ENCODE results near the gene RIMKLB.

Gene RIMKLB

GRCh38 chr12:8689681-8690080 is 8.1 kb upstream of the RIMKLB start:
- H3K36me3 ChIP-seq (ENCODE audit: insufficient read depth, low read length): no peaks in the 10 kb centered on the region
- no peaks in the 10 kb centered on the region for H3K79me2 ChIP-seq (ENCODE audit: control insufficient read depth, insufficient read depth, low read length, unreplicated experiment)
- H3K4me1 ChIP-seq (ENCODE audit: control insufficient read depth, insufficient read depth, low read length, unreplicated experiment): peaks cover 15% of the 10 kb centered on the region
- no peak overlapping the region for H3K27ac ChIP-seq (ENCODE audit: low read depth, low read length)
- no peak overlapping the region for H2AFZ ChIP-seq (ENCODE audit: low read length, unreplicated experiment)
- H3K27me3 ChIP-seq (ENCODE audit: insufficient read depth, low read length): no peaks in the 10 kb centered on the region
- H3K4me3 ChIP-seq (ENCODE audit: low read depth, low read length): no peak overlapping the region

DNA sequence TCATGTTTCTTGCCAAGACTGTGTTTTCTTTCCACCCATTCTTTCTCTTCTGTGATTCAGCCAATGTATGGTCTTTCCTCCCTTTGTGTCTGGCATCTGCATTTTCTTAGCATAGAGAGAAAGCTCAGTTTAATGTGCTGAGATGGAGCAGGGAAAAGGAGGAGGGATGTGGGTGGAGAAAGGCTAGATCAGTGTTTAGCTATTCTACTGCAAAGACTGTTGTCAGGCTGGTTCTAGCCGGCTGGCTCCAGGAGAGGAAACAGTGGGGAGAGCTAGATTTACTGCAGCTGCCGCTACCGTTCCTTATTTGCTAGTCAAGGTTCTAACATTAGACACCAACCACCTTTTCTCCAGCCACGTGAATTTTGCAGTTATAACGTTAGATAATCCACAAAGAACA is 5.2 kb upstream of the RIMKLB start:
- no peaks in the 10 kb centered on the region for H3K79me2 ChIP-seq (ENCODE audit: control insufficient read depth, insufficient read depth, low read length, unreplicated experiment)

GRCh38 chr12:8695116-8695515 is 2.7 kb upstream of the RIMKLB start:
- Histone ChIP-seq H3K79me2 (ENCODE audit: control insufficient read depth, insufficient read depth, low read length, unreplicated experiment) (peaks cover 14% of the 10 kb centered on the region), H3K36me3 (ENCODE audit: insufficient read depth, low read length) (no peaks in the 10 kb centered on the region), H3K4me3 (ENCODE audit: low read depth, low read length) (no peak overlapping the region), H2AFZ (ENCODE audit: low read length, unreplicated experiment) (no peak overlapping the region), H3K27ac (ENCODE audit: low read depth, low read length) (no peak overlapping the region), H3K27me3 (ENCODE audit: insufficient read depth, low read length) (no peaks in the 10 kb centered on the region), H3K4me1 (ENCODE audit: control insufficient read depth, insufficient read depth, low read length, unreplicated experiment) (peaks cover 11% of the 10 kb centered on the region)

More for the DNA sequence above, 5.2 kb upstream of the RIMKLB start:
- H3K27ac ChIP-seq (ENCODE audit: low read depth, low read length): no peak overlapping the region
- no peaks in the 10 kb centered on the region for H3K27me3 ChIP-seq (ENCODE audit: insufficient read depth, low read length)
- H2AFZ ChIP-seq (ENCODE audit: low read length, unreplicated experiment): no peak overlapping the region
- H3K36me3 ChIP-seq (ENCODE audit: insufficient read depth, low read length): no peaks in the 10 kb centered on the region
- peaks cover 14% of the 10 kb centered on the region for H3K4me1 ChIP-seq (ENCODE audit: control insufficient read depth, insufficient read depth, low read length, unreplicated experiment)
- H3K4me3 ChIP-seq (ENCODE audit: low read depth, low read length): no peak overlapping the region

DNA sequence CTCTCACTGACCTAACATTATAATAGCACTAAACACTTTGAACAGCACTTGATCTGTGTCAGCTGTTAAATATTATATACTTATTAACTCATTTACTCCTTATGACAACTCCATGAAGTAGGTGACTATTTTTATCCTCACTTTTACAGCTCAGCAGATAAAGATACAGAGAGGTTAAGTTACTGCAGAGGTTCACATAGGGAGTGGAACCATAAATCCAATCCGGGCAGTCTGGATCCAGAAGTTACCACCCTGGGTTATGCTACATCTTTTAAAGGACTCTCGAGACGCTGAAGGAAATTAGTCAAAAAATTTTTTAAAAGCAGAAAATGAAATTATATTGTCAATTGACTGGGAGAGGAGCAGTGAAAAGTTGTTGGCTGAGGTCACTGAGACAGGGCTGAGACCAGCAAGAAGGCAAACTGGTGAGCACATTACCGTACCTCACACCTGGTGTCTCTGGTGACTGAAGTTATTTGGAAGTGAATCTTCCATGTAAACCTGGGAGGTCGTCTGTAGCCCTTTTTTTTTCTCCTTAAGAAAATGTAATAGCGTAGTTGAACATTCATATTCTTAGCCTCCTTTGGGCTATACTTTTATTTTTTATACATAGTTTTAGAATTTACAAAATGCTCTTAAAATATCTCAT is 1.2 kb upstream of the RIMKLB start:
- no peaks in the 10 kb centered on the region for H3K36me3 ChIP-seq (ENCODE audit: insufficient read depth, low read length)
- no peak overlapping the region for H3K27ac ChIP-seq (ENCODE audit: low read depth, low read length)

GRCh38 chr12:8697120-8697475 is 693 bp upstream of the RIMKLB start:
- H3K79me2 ChIP-seq (ENCODE audit: control insufficient read depth, insufficient read depth, low read length, unreplicated experiment): peaks cover 27% of the 10 kb centered on the region
- no peaks in the 10 kb centered on the region for H3K27me3 ChIP-seq (ENCODE audit: insufficient read depth, low read length)
- peaks cover 11% of the 10 kb centered on the region for H3K4me1 ChIP-seq (ENCODE audit: control insufficient read depth, insufficient read depth, low read length, unreplicated experiment)
- peak overlapping the region; percentile 82 for H3K4me3 ChIP-seq (ENCODE audit: low read depth, low read length)
- H3K27ac ChIP-seq (ENCODE audit: low read depth, low read length): peak overlapping the region; percentile 31; the same call in 1 of the 2 replicates
- H3K36me3 ChIP-seq (ENCODE audit: insufficient read depth, low read length): no peaks in the 10 kb centered on the region
- peak overlapping the region; percentile 62 for H2AFZ ChIP-seq (ENCODE audit: low read length, unreplicated experiment)

More for the DNA sequence above, 1.2 kb upstream of the RIMKLB start:
- H3K4me3 ChIP-seq (ENCODE audit: low read depth, low read length): peak overlapping the region; percentile 82
- peak overlapping the region; percentile 62 for H2AFZ ChIP-seq (ENCODE audit: low read length, unreplicated experiment)
- peaks cover 25% of the 10 kb centered on the region for H3K79me2 ChIP-seq (ENCODE audit: control insufficient read depth, insufficient read depth, low read length, unreplicated experiment)
- H3K4me1 ChIP-seq (ENCODE audit: control insufficient read depth, insufficient read depth, low read length, unreplicated experiment): peaks cover 11% of the 10 kb centered on the region
- no peaks in the 10 kb centered on the region for H3K27me3 ChIP-seq (ENCODE audit: insufficient read depth, low read length)

GRCh38 chr12:8698132-8698851 is 501 bp downstream of the RIMKLB start:
- Histone ChIP-seq H3K27ac (ENCODE audit: low read depth, low read length) (peak overlapping the region; percentile 62; the same call in 1 of the 2 replicates), H3K36me3 (ENCODE audit: insufficient read depth, low read length) (no peaks in the 10 kb centered on the region), H3K79me2 (ENCODE audit: control insufficient read depth, insufficient read depth, low read length, unreplicated experiment) (peaks cover 37% of the 10 kb centered on the region), H3K4me1 (ENCODE audit: control insufficient read depth, insufficient read depth, low read length, unreplicated experiment) (peaks cover 7% of the 10 kb centered on the region), H3K4me3 (ENCODE audit: low read depth, low read length) (peak overlapping the region; percentile 82), H3K27me3 (ENCODE audit: insufficient read depth, low read length) (no peaks in the 10 kb centered on the region), H2AFZ (ENCODE audit: low read length, unreplicated experiment) (peak overlapping the region; percentile 90)

- Histone ChIP-seq H3K4me1 (ENCODE audit: control insufficient read depth, insufficient read depth, low read length, unreplicated experiment) (peaks cover 7% of the 10 kb centered on the region), H3K4me3 (ENCODE audit: low read depth, low read length) (peak overlapping the region; percentile 82), H3K79me2 (ENCODE audit: control insufficient read depth, insufficient read depth, low read length, unreplicated experiment) (peaks cover 42% of the 10 kb centered on the region), H2AFZ (ENCODE audit: low read length, unreplicated experiment) (peak overlapping the region; percentile 90), H3K27ac (ENCODE audit: low read depth, low read length) (peak overlapping the region; percentile 62; the same call in 1 of the 2 replicates), H3K36me3 (ENCODE audit: insufficient read depth, low read length) (no peaks in the 10 kb centered on the region), H3K27me3 (ENCODE audit: insufficient read depth, low read length) (no peaks in the 10 kb centered on the region)
Observed at GRCh38 chr12:8698879-8699278, 1.1 kb downstream of the RIMKLB start.

- Histone ChIP-seq H3K36me3 (ENCODE audit: insufficient read depth, low read length) (no peaks in the 10 kb centered on the region), H3K27me3 (ENCODE audit: insufficient read depth, low read length) (no peaks in the 10 kb centered on the region), H2AFZ (ENCODE audit: low read length, unreplicated experiment) (no peak overlapping the region), H3K4me3 (ENCODE audit: low read depth, low read length) (peak overlapping the region; percentile 82; the same call in 1 of the 2 replicates), H3K4me1 (ENCODE audit: control insufficient read depth, insufficient read depth, low read length, unreplicated experiment) (peaks cover 7% of the 10 kb centered on the region), H3K27ac (ENCODE audit: low read depth, low read length) (no peak overlapping the region), H3K79me2 (ENCODE audit: control insufficient read depth, insufficient read depth, low read length, unreplicated experiment) (peaks cover 42% of the 10 kb centered on the region)
Observed at GRCh38 chr12:8699714-8700113, 1.9 kb downstream of the RIMKLB start.

DNA sequence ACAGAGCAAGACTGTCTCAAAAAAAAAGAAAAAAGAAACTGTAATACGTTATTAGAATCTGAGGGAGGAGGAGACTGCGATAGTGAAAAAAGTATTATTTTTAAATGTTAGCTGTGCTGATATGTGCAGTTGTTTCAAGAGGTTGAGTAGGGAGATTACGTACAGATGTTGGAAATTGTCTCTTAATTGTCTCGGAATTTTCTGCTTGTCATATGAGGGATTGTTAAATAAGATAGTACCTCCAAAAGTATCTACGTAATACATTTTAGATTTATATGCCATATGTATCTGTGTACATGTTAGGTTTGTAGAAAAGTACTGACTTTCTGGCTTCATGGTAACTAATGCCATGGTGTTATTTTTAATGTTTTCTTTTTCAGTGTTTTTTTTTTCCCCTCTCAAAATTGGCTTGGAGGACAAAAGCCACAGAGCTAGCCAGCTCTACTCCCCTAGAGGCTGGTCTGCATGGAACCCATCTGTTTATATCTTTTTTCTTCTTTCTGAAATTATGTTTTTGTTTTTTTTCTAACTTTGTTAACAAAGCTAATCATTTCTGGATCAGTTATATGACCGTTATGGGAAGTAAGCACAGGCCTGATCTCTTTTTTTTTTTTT is 3.4 kb downstream of the RIMKLB start:
- Histone ChIP-seq H3K27me3 (ENCODE audit: insufficient read depth, low read length) (no peaks in the 10 kb centered on the region), H3K4me3 (ENCODE audit: low read depth, low read length) (no peak overlapping the region), H3K79me2 (ENCODE audit: control insufficient read depth, insufficient read depth, low read length, unreplicated experiment) (peaks cover 45% of the 10 kb centered on the region), H3K27ac (ENCODE audit: low read depth, low read length) (no peak overlapping the region), H3K36me3 (ENCODE audit: insufficient read depth, low read length) (no peaks in the 10 kb centered on the region), H3K4me1 (ENCODE audit: control insufficient read depth, insufficient read depth, low read length, unreplicated experiment) (peaks cover 7% of the 10 kb centered on the region), H2AFZ (ENCODE audit: low read length, unreplicated experiment) (no peak overlapping the region)

DNA sequence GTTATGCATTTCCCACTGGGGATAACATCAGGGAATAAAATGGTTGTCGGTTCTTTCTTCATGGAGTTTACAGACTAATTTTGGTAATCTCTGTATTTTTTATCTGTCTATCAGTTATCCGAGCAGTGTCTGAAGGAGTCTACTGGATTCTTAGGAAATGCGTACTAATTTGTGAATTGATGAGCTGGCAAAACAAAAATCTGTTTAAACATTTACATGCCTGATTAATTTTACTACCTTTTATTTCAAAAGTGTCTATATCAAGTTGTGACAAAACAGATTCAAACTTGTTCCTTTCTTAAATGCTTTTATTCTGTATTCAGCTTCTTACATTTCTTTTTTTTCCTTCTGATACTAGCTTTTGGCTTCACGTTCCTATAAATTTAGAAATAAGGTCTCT is 4.4 kb downstream of the RIMKLB start:
- no peak overlapping the region for H3K27ac ChIP-seq (ENCODE audit: low read depth, low read length)

More for the DNA sequence above, 4.4 kb downstream of the RIMKLB start:
- H2AFZ ChIP-seq (ENCODE audit: low read length, unreplicated experiment): no peak overlapping the region
- H3K27me3 ChIP-seq (ENCODE audit: insufficient read depth, low read length): no peaks in the 10 kb centered on the region
- peaks cover 47% of the 10 kb centered on the region for H3K79me2 ChIP-seq (ENCODE audit: control insufficient read depth, insufficient read depth, low read length, unreplicated experiment)
- no peak overlapping the region for H3K4me3 ChIP-seq (ENCODE audit: low read depth, low read length)
- peaks cover 7% of the 10 kb centered on the region for H3K4me1 ChIP-seq (ENCODE audit: control insufficient read depth, insufficient read depth, low read length, unreplicated experiment)
- H3K36me3 ChIP-seq (ENCODE audit: insufficient read depth, low read length): peaks cover 3% of the 10 kb centered on the region; the same call in 1 of the 2 replicates
